ENCODE results near the gene MPP1. TPM values are rescaled to one million over a fixed set of nuclear protein-coding genes. Genes with fewer than 3 reads are reported as not detected.

MPP1 gene
- total RNA-seq, 2 donors from 2014 or later, result 20.1 to 27.5 TPM

DNA sequence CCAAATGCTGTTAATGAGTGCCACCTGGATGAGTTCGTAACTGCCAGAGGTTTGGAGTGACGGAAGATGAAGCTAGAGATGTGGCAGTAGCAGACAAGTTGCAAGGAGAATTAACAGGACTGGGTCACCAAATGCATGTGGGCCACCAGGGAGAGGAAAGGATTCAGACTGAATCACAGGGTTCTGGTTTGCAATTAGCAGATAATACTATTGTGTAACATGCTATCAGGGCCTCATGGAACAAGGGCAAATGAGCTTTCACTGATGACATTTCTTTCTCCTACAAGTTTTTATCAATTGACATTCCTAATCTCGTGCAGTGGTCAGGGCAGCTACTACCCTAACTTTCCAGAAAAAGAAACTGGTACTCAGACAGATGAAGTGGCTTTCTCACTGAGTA, 75.8 kb downstream of the MPP1 start:
- H3K36me3 ChIP-seq, result no peaks in the 10 kb centered on the region
- TF ChIP-seq CTCF (IDR thresholded peaks at IDR 0.05), result no peak
- DNase-seq (ENCODE audit: low spot score), result no peak
- H3K4me3 ChIP-seq, result no peak overlapping the region
- no peaks in the 10 kb centered on the region for H3K9me3 ChIP-seq
- H3K27me3 ChIP-seq, result no peaks in the 10 kb centered on the region
- H3K4me1 ChIP-seq, result peaks cover 0 to 83% of the 10 kb centered on the region in 2 donors
- peak overlapping the region; percentile 52 to 82 for H3K27ac ChIP-seq

Other genes with a start within 250 kb of the MPP1 start
- gene CTAG1A, start 220.4 kb downstream of the MPP1 start, total RNA-seq, result not detected
- not detected for gene CTAG1B, start 186.2 kb downstream of the MPP1 start, total RNA-seq
- gene CTAG2, start 151.9 kb downstream of the MPP1 start, total RNA-seq, result not detected
- 10 to 100 TPM; 13.5 to 16.9 TPM for gene GAB3, start 54.4 kb downstream of the MPP1 start, total RNA-seq
- gene DKC1, start 42.6 kb downstream of the MPP1 start, total RNA-seq, result 10 to 100 TPM; 13.5 to 15.2 TPM
- not detected for gene SMIM9, start 29.2 kb upstream of the MPP1 start, total RNA-seq
- gene F8A1, start 80.9 kb upstream of the MPP1 start, total RNA-seq, result 10 to 100 TPM in 1 of 2 donors, 1 to 10 TPM in 1; 8.4 to 12.2 TPM
- gene F8, start 217.2 kb upstream of the MPP1 start, total RNA-seq, result 10 to 100 TPM; 41.2 to 42.9 TPM
- 100 to 1,000 TPM; 146 to 178 TPM for gene FUNDC2, start 221.4 kb upstream of the MPP1 start, total RNA-seq

All from right atrium auricular region (tissue), 2 donors.